Activated naive CD4-positive, alpha-beta T cell treated with anti-CD3 and anti-CD28 coated beads, Interleukin-2, amount 50 U/mL, for 24 hours (primary cell): ENCODE results near the gene FBXL4.
"Not testable (repeated sequence)": the region's sequence is repeated elsewhere in the genome, so short reads cannot be mapped to it uniquely, and the experiment has no call there.

ENCODE experiments used
- H3K27ac Mint-ChIP-seq: one replicate; pipeline ENCODE4 v1.8.0; 2021; ENCODE audit warnings: mild to moderate bottlenecking, mixed read lengths
- H3K27me3 Mint-ChIP-seq: one replicate; pipeline ENCODE4 v1.8.0; 2021; ENCODE audit warnings: mixed read lengths
- H3K36me3 Mint-ChIP-seq: one replicate; pipeline ENCODE4 v1.8.0; 2021; ENCODE audit warnings: mixed read lengths
- H3K4me1 Mint-ChIP-seq: one replicate; pipeline ENCODE4 v1.8.0; 2021; ENCODE audit warnings: mixed read lengths
- H3K4me3 Mint-ChIP-seq: one replicate; pipeline ENCODE4 v1.8.0; 2021; ENCODE audit warnings: mild to moderate bottlenecking, mixed read lengths
- H3K9me3 Mint-ChIP-seq: one replicate; pipeline ENCODE4 v1.8.0; 2021; ENCODE audit warnings: mixed read lengths

The FBXL4 gene

DNA sequence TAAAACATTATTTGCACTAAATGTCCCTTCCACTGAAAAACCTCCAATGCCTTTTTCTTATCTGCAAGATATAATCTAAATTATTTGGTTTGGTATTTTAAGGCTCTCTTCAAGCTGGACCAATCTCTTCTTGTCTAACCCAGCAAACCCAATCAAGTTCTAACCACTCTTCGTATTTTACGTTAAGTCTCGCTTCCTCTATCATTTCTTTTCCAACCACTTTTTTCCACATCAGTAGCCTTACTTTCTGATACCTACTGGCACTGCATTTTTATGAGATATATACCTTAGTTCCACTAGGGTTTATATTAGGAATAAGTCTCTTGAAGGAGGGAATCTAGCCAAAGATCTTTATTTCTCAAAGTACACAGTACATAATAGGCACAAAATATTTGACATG, 19.1 kb downstream of the FBXL4 start:
- H3K4me1 Mint-ChIP-seq, result peaks cover 37% of the 10 kb centered on the region
- H3K4me3 Mint-ChIP-seq, result no peak overlapping the region
- H3K27ac Mint-ChIP-seq, result no peak overlapping the region
- H3K36me3 Mint-ChIP-seq, result peaks cover 27% of the 10 kb centered on the region
- H3K9me3 Mint-ChIP-seq, result no peaks in the 10 kb centered on the region
- no peaks in the 10 kb centered on the region for H3K27me3 Mint-ChIP-seq

DNA sequence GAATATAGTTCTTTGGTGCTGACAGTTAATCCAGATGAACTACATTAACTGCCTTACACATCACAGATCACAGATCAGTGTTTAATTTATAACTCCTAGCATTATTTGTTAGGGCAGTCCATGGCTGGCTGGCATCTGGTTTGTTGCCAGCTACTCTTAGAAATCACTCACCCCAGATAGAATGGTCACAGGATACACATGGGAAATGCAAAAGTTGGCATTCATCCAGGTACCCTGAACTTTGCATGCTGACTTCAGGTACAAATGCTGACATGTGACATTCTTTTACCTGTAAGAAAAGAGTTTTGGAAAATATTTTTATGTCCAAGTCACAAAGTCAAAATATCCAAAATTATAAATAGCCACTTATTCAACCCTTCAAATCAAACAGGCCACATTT, 20.2 kb downstream of the FBXL4 start:
- H3K27me3 Mint-ChIP-seq, result no peaks in the 10 kb centered on the region
- H3K4me3 Mint-ChIP-seq, result no peak overlapping the region
- peaks cover 28% of the 10 kb centered on the region for H3K36me3 Mint-ChIP-seq
- no peak overlapping the region for H3K27ac Mint-ChIP-seq
- no peaks in the 10 kb centered on the region for H3K9me3 Mint-ChIP-seq
- H3K4me1 Mint-ChIP-seq, result peaks cover 32% of the 10 kb centered on the region

DNA sequence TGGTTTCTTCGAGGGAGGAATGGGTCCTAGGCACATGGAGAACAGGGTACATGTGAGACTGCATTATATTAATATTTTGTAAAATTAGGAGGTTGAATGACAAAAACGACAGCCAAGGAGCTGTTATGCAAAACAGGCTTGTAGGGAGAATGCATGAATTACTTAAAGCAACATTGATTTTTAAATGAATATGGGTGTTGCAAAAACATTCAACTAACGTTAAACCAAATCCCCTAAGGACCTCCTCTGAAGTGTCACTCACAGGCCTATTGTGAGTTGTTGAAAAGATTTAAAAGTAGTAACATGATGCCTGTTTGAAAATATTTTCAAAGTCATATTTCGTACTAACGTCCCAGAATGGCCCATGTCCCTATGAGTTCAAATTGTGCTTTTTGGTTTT, 21.9 kb downstream of the FBXL4 start:
- Mint-ChIP-seq H3K4me3 (no peak overlapping the region), H3K27me3 (no peaks in the 10 kb centered on the region), H3K4me1 (peaks cover 33% of the 10 kb centered on the region), H3K27ac (no peak overlapping the region), H3K9me3 (no peaks in the 10 kb centered on the region), H3K36me3 (peaks cover 25% of the 10 kb centered on the region)

DNA sequence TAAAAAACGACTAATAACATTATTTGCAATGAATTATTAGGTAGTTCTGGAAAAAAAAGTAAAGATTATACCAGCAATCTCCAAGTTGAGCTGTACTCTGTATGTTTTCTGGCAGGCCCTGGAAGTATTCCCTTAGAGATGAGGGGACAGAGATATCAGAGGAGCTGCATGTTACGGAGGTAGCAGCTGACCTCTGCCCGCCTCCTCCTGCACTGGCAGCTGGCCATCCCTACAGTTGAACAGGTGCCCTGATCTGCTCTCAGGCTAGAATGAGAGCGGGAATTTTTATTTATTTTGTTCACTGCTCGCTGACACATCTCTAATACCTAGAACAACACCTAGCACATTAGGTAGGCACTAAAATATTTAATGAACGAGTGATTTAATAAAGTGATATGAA, 23.1 kb downstream of the FBXL4 start:
- Mint-ChIP-seq H3K27me3 (no peaks in the 10 kb centered on the region), H3K36me3 (peaks cover 22% of the 10 kb centered on the region), H3K4me3 (no peak overlapping the region), H3K27ac (no peak overlapping the region), H3K9me3 (no peaks in the 10 kb centered on the region), H3K4me1 (peaks cover 29% of the 10 kb centered on the region)

DNA sequence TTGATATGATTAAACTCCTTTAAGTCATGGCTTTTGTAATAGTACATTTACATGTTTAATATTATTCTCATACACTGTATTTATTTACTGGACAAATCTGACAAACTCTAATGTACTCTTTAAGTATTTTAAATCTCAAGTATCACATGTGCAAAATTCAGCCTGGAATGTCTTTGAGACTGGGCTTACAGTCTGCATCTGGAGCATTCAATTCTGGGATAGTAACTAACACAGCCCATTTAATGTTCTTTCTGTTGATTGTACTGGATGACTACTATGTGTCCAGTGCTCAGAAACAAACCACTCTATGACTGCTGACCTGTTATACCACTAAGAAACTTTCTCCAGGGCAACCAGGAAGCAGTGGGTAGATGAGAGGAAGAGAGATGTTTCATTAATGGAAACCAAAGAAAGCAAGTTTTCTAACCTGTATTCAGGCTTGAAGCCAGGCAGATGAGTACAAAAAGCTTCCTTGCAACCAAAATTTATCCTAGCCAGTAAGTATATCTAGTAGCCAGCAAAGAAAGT, 26.8 kb downstream of the FBXL4 start:
- Mint-ChIP-seq H3K4me3 (no peak overlapping the region), H3K36me3 (peaks cover 22% of the 10 kb centered on the region), H3K4me1 (peaks cover 25% of the 10 kb centered on the region)

DNA sequence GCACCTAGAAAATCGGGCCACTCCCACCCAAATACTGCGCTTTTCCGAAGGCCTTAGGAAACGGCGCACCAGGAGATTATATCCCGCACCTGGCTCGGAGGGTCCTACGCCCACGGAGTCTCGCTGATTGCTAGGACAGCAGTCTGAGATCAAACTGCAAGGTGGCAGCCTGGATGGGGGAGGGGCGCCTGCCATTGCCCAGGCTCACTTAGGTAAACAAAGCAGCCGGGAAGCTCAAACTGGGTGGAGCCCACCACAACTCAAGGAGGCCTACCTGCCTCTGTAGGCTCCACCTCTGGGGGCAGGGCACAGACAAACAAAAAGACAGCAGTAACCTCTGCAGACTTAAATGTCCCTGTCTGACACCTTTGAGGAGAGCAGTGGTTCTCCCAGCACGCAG, 36.8 kb downstream of the FBXL4 start:
- not testable (repeated sequence) for H3K27ac Mint-ChIP-seq, H3K27me3 Mint-ChIP-seq, H3K9me3 Mint-ChIP-seq, H3K4me1 Mint-ChIP-seq, H3K4me3 Mint-ChIP-seq
- peaks cover 43% of the 10 kb centered on the region for H3K36me3 Mint-ChIP-seq

More for the DNA sequence above, 26.8 kb downstream of the FBXL4 start:
- Mint-ChIP-seq H3K27ac (no peak overlapping the region), H3K9me3 (no peaks in the 10 kb centered on the region), H3K27me3 (no peaks in the 10 kb centered on the region)

DNA sequence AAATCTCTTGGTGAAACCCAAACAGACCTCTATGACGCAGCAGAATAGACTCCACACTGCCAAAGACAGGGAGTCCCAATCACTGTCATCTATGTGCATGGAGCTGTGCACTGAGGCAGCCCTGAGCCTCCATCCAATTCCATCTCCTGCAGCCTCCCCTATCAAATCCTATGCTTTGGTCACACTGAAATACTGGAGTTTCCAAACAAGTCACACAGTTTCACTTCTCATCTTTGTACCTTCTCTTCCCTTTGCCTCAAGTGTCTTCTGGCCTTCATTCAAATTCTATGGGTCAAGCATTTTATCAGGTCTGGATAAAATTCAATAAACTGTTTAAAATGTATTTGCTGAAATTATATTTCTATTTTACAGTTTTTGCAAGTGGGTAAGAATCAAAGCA, 38.5 kb downstream of the FBXL4 start:
- Mint-ChIP-seq H3K4me3 (no peak overlapping the region), H3K9me3 (peaks cover 8% of the 10 kb centered on the region), H3K4me1 (no peaks in the 10 kb centered on the region), H3K27me3 (no peaks in the 10 kb centered on the region), H3K36me3 (peaks cover 51% of the 10 kb centered on the region), H3K27ac (no peak overlapping the region)

DNA sequence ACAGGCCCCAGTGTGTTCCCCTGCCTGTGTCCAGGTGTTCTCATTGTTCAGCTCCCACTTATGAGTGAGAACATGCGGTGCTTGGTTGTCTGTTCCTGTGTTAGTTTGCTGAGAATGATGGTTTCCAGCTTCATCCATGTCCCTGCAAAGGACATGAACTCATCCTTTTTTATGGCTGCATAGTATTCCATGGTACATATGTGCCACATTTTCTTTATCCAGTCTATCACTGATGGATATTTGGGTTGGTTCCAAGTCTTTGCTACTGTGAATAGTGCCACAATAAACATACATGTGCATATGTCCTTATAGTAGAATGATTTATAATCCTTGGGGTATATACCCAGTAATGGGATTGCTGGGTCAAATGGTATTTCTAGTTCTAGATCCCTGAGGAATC, 41.4 kb downstream of the FBXL4 start:
- H3K27me3 Mint-ChIP-seq, H3K9me3 Mint-ChIP-seq, H3K27ac Mint-ChIP-seq, H3K4me1 Mint-ChIP-seq, H3K4me3 Mint-ChIP-seq: not testable (repeated sequence)
- H3K36me3 Mint-ChIP-seq, result peaks cover 49% of the 10 kb centered on the region

DNA sequence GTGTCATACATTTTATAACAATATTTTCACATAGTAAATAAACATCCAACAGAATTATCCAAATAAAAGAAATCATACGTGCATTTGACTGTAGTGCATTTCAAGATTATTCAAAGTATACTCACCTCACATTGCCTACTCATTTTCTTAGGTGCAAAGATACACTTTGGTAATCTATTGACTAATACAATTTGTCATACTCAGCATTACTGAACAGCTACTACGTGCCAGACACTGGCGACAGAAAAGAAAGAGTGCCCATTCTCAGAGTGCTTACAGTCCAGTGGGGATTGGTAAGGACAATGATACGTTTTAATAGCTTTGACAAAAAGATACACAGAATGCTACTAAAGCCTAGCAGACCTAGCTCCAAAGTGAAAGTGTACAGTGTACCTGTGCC, 42.0 kb downstream of the FBXL4 start:
- H3K4me3 Mint-ChIP-seq, result no peak overlapping the region
- peaks cover 55% of the 10 kb centered on the region for H3K36me3 Mint-ChIP-seq
- H3K4me1 Mint-ChIP-seq, result no peaks in the 10 kb centered on the region
- no peaks in the 10 kb centered on the region for H3K27me3 Mint-ChIP-seq
- H3K27ac Mint-ChIP-seq, result no peak overlapping the region
- peaks cover 8% of the 10 kb centered on the region for H3K9me3 Mint-ChIP-seq

DNA sequence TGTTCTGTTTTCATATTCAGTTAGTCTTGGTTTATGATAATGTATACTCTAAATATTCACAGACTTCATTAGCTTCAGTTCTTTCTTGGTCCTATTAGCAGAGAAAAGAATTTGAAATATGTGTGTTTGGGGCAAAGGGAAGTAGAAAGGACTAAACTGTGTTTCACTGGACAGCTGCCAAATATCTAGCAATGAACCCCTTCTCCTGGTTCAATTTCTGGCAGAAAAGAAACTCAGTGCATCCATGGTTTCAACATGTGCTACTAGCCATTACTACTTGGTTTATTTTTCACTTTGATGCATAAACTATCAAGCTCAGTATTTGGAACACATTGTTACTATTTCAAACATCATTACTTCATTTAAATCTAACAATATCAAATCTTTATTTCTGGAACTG, 43.6 kb downstream of the FBXL4 start:
- Mint-ChIP-seq H3K4me3 (no peak overlapping the region), H3K27me3 (no peaks in the 10 kb centered on the region), H3K4me1 (no peaks in the 10 kb centered on the region), H3K9me3 (peaks cover 8% of the 10 kb centered on the region), H3K27ac (no peak overlapping the region), H3K36me3 (peaks cover 65% of the 10 kb centered on the region)

DNA sequence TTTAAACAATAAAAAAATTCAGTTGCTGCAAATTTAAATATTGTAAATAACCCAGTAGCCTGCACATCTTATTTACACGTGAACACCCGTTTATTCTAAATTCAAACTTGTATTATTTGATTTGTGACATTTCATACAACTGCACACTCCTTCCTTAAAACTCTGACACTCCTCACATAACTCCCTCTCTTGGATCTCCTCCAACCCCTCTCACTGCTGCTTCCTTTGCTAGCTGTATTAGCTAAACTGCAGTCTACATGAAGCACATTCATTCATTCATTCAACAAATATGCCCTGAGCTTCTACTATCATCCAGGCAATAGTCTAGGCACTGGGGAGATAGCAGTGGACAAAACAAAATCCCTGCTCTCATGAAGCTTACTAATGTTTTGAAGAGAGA, 47.0 kb downstream of the FBXL4 start:
- Mint-ChIP-seq H3K4me3 (no peak overlapping the region), H3K36me3 (peaks cover 59% of the 10 kb centered on the region), H3K27me3 (no peaks in the 10 kb centered on the region), H3K4me1 (no peaks in the 10 kb centered on the region), H3K9me3 (no peaks in the 10 kb centered on the region), H3K27ac (no peak overlapping the region)

DNA sequence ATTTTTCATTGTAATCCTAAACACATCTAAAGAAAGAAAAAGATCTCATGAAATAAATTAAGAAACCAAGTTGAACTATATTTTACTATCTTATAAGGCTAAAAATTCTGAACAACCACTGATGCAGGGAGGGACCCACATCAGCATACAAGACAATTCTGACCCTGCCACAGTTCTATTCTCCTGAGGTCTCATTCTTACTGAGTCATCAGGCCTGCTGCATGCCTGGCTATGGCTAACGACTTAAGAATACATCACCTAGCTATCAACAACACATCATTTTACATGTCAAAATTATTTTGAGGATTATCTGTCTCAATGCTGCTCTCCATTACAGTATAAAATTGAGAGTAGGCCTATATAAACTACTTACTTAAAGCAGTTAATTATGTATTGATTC, 52.9 kb downstream of the FBXL4 start:
- no peaks in the 10 kb centered on the region for H3K4me1 Mint-ChIP-seq
- H3K27me3 Mint-ChIP-seq, result no peaks in the 10 kb centered on the region
- no peaks in the 10 kb centered on the region for H3K9me3 Mint-ChIP-seq
- no peak overlapping the region for H3K27ac Mint-ChIP-seq
- H3K4me3 Mint-ChIP-seq, result no peak overlapping the region
- H3K36me3 Mint-ChIP-seq, result peaks cover 36% of the 10 kb centered on the region

DNA sequence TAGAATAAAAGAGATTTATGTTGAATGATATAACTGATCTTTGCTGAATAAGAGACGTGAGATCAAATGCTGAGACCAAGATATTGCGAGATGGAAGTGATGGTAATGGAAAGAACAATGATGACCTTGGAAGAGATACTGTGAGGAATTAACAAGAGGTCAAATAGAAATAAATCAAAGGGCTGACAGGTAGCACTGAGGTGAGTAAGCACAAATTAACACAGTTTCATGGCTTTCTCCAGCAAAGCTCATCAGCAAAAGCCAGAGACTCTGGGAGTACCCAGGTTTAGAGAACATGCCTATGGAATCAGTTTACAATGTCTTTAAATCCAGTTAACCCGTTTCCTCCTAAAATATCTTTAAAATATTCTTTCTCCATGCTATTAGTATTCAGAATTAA, 60.1 kb downstream of the FBXL4 start:
- Mint-ChIP-seq H3K36me3 (peaks cover 21% of the 10 kb centered on the region), H3K27ac (no peak overlapping the region), H3K27me3 (no peaks in the 10 kb centered on the region), H3K4me3 (no peak overlapping the region), H3K4me1 (no peaks in the 10 kb centered on the region), H3K9me3 (no peaks in the 10 kb centered on the region)

DNA sequence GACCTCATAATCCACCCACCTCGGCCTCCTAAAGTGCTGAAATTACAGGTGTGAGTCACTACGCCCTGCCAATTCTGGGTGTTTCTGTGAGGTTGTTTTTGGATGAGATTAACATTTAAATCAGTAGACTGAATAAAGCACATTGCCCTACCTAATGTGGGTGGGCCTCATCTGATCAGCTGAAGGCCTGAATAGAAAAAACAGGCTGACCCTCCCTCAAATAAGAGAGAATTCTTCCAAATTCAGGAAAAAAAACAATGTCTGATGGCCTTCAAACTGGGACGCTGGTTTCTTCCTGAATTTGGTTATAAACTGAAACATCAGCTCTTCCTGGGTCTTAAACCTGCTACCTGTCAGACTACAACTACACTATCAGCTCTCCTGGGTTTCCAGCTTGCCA, 62.4 kb downstream of the FBXL4 start:
- H3K9me3 Mint-ChIP-seq, result no peaks in the 10 kb centered on the region
- H3K27me3 Mint-ChIP-seq, result no peaks in the 10 kb centered on the region
- peaks cover 17% of the 10 kb centered on the region for H3K36me3 Mint-ChIP-seq
- H3K4me3 Mint-ChIP-seq, result no peak overlapping the region
- H3K4me1 Mint-ChIP-seq, result peaks cover 3% of the 10 kb centered on the region
- no peak overlapping the region for H3K27ac Mint-ChIP-seq

DNA sequence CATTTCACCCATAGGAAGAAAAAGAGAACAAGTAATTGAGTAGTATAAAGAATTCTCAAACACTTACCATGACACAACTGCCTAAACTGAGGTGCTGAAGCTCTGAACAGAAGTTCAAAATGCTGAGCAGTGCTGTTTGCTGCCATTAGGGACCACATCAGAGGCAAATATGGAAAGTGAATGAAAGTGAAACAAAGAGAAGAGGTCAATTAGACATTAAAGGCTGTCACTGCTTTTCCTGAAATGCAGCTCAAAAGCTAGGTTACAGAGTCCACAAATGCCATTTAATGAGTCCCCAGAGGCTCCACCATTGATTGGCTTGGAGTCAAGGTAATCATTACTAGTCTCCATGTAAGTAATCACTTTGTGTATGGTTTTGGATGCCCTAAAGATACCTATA, 67.3 kb downstream of the FBXL4 start:
- no peak overlapping the region for H3K27ac Mint-ChIP-seq
- H3K4me1 Mint-ChIP-seq, result peaks cover 6% of the 10 kb centered on the region
- H3K36me3 Mint-ChIP-seq, result peaks cover 21% of the 10 kb centered on the region
- H3K9me3 Mint-ChIP-seq, result no peaks in the 10 kb centered on the region
- no peaks in the 10 kb centered on the region for H3K27me3 Mint-ChIP-seq
- no peak overlapping the region for H3K4me3 Mint-ChIP-seq

DNA sequence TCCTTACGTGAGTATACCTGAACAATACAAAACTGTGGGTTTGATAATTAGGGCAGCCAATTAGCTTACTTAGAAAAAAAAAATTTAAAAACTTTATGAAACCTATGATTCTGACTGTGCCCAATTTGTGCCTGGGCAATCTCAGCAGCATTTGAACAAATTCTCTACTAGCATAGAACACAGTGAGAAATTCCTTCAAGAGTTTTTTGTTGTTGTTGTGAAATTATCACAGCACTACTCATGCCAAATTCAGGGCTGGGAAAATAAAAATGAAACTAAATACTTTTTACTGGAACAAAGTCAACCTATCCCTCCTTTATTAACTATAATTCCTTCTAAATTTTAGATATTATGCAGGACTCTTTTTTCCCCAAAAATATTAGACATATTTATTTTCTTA, 70.5 kb downstream of the FBXL4 start:
- Mint-ChIP-seq H3K27ac (no peak overlapping the region), H3K9me3 (no peaks in the 10 kb centered on the region), H3K27me3 (no peaks in the 10 kb centered on the region), H3K36me3 (peaks cover 19% of the 10 kb centered on the region), H3K4me3 (no peak overlapping the region), H3K4me1 (peaks cover 6% of the 10 kb centered on the region)

DNA sequence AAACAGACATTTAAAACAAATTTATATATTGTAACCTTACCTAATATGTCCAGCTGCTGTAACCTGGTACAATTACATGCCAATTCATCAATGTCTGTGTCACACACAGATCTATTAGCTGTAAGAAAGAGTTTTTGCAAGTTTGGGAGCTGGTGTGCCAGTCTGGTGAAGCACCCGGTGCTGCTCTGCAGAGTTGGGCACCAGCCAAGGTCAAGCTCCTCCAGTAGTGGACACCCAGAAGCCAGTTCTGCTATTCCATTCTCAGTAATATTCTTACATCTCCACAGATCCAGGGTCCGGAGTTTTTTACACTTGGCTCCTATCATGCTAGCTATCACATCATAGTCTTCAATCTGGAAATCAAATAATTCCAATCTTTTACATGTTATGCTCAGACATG, 72.4 kb downstream of the FBXL4 start:
- Mint-ChIP-seq H3K9me3 (no peaks in the 10 kb centered on the region), H3K36me3 (peaks cover 23% of the 10 kb centered on the region), H3K4me1 (peaks cover 3% of the 10 kb centered on the region), H3K4me3 (no peak overlapping the region), H3K27ac (no peak overlapping the region), H3K27me3 (no peaks in the 10 kb centered on the region)
